K562 (cell line): ENCODE measurements around the gene ECHDC3. TPM values are rescaled to one million over a fixed set of nuclear protein-coding genes. Genes with fewer than 3 reads are reported as not detected.
"Not testable (repeated sequence)": the region's sequence is repeated elsewhere in the genome, so short reads cannot be mapped to it uniquely, and the experiment has no call there.

Experiments
- ARID1B ChIP-seq: fragments of 450-650 bp; IDR thresholded peaks from 2 replicates; pipeline ENCODE4 v1.6.1; 2016; ENCODE audit warnings: antibody characterized with exemption, mild to moderate bottlenecking, inconsistent platforms
- CBFA2T3 ChIP-seq: fragments of 450-650 bp; IDR thresholded peaks from 2 replicates; pipeline ENCODE4 v1.6.1; 2017
- E2F6 ChIP-seq, 2 experiments: IDR thresholded peaks; 2 replicates each; pipeline ENCODE4 v1.6.1; 2011; ENCODE audit warnings: borderline replicate concordance in 1 of 2, control low read depth in 1 of 2, low read depth in 1 of 2, low read length in 1 of 2, mild to moderate bottlenecking in 1 of 2, mixed read lengths in 1 of 2, moderate library complexity in 1 of 2; ENCODE audit not compliant: insufficient read depth in 1 of 2, insufficient read length in 1 of 2, poor library complexity in 1 of 2, severe bottlenecking in 1 of 2; ENCODE audit errors: extremely low read depth in 1 of 2
- GATA2 ChIP-seq: sonication (generic); formaldehyde crosslinking; IDR thresholded peaks from 2 replicates; pipeline ENCODE4 v1.4.0; 2020; ENCODE audit warnings: mild to moderate bottlenecking, missing genetic modification reagents
- KDM1A ChIP-seq, 2 experiments: fragments of 450-650 bp; IDR thresholded peaks; 2 replicates each; pipeline ENCODE4 v1.6.1; 2016; ENCODE audit warnings: mild to moderate bottlenecking in 2 of 2
- NCOR1 ChIP-seq: fragments of 450-650 bp; IDR thresholded peaks from 2 replicates; pipeline ENCODE4 v1.6.1; 2016; ENCODE audit warnings: mild to moderate bottlenecking, moderate library complexity
- NFIC ChIP-seq: fragments of 450-650 bp; IDR thresholded peaks from 2 replicates; pipeline ENCODE4 v1.6.1; 2017; ENCODE audit warnings: mild to moderate bottlenecking, inconsistent platforms
- NR2C1 ChIP-seq, 2 experiments: fragments of 450-650 bp; IDR thresholded peaks; 2 replicates each; pipeline ENCODE4 v1.6.1; 2017; ENCODE audit warnings: mild to moderate bottlenecking in 2 of 2, antibody characterized with exemption in 1 of 2, inconsistent platforms in 1 of 2, missing compliant biosample characterization in 1 of 2, missing genetic modification characterization in 1 of 2
- SMARCE1 ChIP-seq: fragments of 450-650 bp; IDR thresholded peaks from 2 replicates; pipeline ENCODE4 v1.7.1; 2016; ENCODE audit warnings: mild to moderate bottlenecking
- TAL1 ChIP-seq: fragments of 450-650 bp; IDR thresholded peaks from 2 replicates; pipeline ENCODE4 v1.6.1; 2016; ENCODE audit warnings: mild to moderate bottlenecking
- TCF3 ChIP-seq: sonication (generic); formaldehyde crosslinking; IDR thresholded peaks from 2 replicates; pipeline ENCODE4 v1.4.0; 2020; ENCODE audit warnings: mild to moderate bottlenecking, missing genetic modification reagents
- TEAD4 ChIP-seq, 2 experiments: sonication (generic) in 1 of 2; formaldehyde crosslinking in 1 of 2; IDR thresholded peaks; 2 replicates each; pipeline versions ENCODE4 v1.6.1 to v1.8.0; 2012 to 2022; ENCODE audit warnings: borderline replicate concordance in 1 of 2, inconsistent platforms in 1 of 2, low read length in 1 of 2, mild to moderate bottlenecking in 1 of 2, missing genetic modification reagents in 1 of 2
- VEZF1 ChIP-seq: fragments of 200-800 bp; sonication (Bioruptor generic); IDR thresholded peaks from 2 replicates; pipeline ENCODE4 v1.6.1; 2017; ENCODE audit warnings: missing genetic modification characterization, missing compliant biosample characterization
- ZBTB7A ChIP-seq: IDR thresholded peaks from 2 replicates; pipeline ENCODE4 v1.6.1; 2011; ENCODE audit warnings: low read depth, mild to moderate bottlenecking, low read length, moderate library complexity, borderline replicate concordance; ENCODE audit not compliant: control insufficient read depth
- ZNF592 ChIP-seq: fragments of 450-650 bp; IDR thresholded peaks from 2 replicates; pipeline ENCODE4 v1.6.1; 2017; ENCODE audit warnings: antibody characterized with exemption, mild to moderate bottlenecking
- polyA plus RNA-seq, 8 experiments: library from polyadenylated mRNA; depleted of rRNA in 4 of 8; stranded (reverse) in 5 of 8; unstranded in 3 of 8; fragments of >200 nt; fragmentation: Nextera tagmentation in 2 of 8; fragmentation: Illumina TruSeq in 1 of 8; extraction: Ambion mirVana in 2 of 8; extraction: Trizol in 1 of 8; gene quantifications; 2 replicates each; pipeline versions ENCODE4 v1.2.1 to v1.2.3, GENCODE V29; 2011 to 2014; ENCODE audit warnings: inconsistent platforms in 1 of 8, missing spikeins in 1 of 8
- total RNA-seq, 7 experiments: library from RNA; depleted of rRNA in 6 of 7; stranded (reverse); fragments of >200 nt in 6 of 7; fragmentation: Illumina TruSeq in 2 of 7; extraction: Trizol in 2 of 7; gene quantifications; 2 replicates each; pipeline versions ENCODE4 v1.2.1 to v1.2.3, GENCODE V29; 2011 to 2021; ENCODE audit warnings: low replicate concordance in 1 of 7

ECHDC3 gene
- total and polyA plus RNA-seq, 9 of the 15 experiments (the other 6 are each of a cell fraction or from before 2014, with no cell fraction given) = 0.53 to 21.9 (median 15.7) TPM

DNA sequence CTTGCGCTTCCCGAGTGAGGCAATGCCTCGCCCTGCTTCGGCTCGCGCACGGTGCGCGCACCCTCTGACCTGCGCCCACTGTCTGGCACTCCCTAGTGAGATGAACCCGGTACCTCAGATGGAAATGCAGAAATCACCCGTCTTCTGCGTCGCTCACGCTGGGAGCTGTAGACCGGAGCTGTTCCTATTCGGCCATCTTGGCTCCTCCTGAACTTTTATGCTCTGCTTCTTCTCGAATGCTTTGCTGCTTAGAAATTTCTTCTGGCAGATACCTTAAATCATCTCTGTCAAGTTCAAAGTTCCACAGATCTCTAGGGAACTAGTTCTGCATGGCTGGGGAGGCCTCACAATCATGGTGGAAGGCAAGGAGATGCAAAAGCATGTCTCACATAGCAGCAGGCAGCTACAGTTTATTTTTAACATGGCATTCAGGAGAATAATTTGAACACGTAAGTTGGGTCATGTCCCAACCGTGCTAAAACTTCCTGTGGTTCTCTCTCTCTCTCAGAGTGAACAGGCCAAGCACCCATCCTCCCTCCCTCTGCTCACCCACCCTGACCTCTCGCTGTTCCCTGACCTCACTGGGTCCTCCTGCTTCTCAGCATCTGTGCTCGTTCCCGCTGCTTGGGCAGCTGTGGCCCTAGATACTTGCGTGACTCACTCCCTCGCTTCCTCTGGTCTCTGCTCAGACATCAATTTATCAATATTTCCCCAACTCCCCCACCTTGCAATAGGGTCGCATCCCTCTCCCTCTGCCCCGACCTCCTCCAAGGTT lies 4.7 kb upstream of the ECHDC3 start (continued):
- 0 out of 2 replicates have a peak, but pooled peaks have one; percentile 13 for TF ChIP-seq ZNF592
- TF ChIP-seq NCOR1 = peak; percentile 69
- peak; percentile 35; the same call in 1 of the 2 replicates for TF ChIP-seq NR2C1 (IDR thresholded peaks at IDR 0.05)
- peak; percentile 49; the same call in 1 of the 2 replicates for TF ChIP-seq NR2C1 (tag; IDR thresholded peaks at IDR 0.05)
- TF ChIP-seq ZBTB7A = peak; percentile 47; the same call in 1 of the 2 replicates
- TF ChIP-seq TAL1 = peak; percentile 53; the same call in 1 of the 2 replicates
- peak in 1 of 2 experiments; percentile 13 for TF ChIP-seq E2F6 (IDR thresholded peaks at IDR 0.05; ENCODE audit: borderline replicate concordance in 1 of 2, extremely low read depth in 1 of 2, insufficient read depth in 1 of 2, insufficient read length in 1 of 2, low read depth in 1 of 2, low read length in 1 of 2, poor library complexity in 1 of 2, severe bottlenecking in 1 of 2)
- peak; percentile 38; the same call in 1 of the 2 replicates for TF ChIP-seq NFIC
- peak; percentile 82 for TF ChIP-seq TCF3 (CRISPR knock-in tag)
- TF ChIP-seq TEAD4 (IDR thresholded peaks at IDR 0.05; ENCODE audit: low read length) = 0 out of 2 replicates have a peak, but pooled peaks have one; percentile 23
- not testable (repeated sequence) for TF ChIP-seq TEAD4 (CRISPR knock-in tag; IDR thresholded peaks at IDR 0.05; ENCODE audit: borderline replicate concordance)
- TF ChIP-seq SMARCE1 = peak; percentile 46; the same call in 1 of the 2 replicates
- TF ChIP-seq KDM1A (IDR thresholded peaks at IDR 0.05) = peak; percentile 66 to 72; a peak in 3 of 4 replicates
- peak; percentile 92 for TF ChIP-seq CBFA2T3
- TF ChIP-seq GATA2 (CRISPR knock-in tag) = 0 out of 2 replicates have a peak, but pooled peaks have one; percentile 29
- TF ChIP-seq ARID1B = peak; percentile 77
- peak; percentile 65 for TF ChIP-seq VEZF1 (CRISPR knock-in tag)
